Tibial nerve (tissue), 4 donors: ENCODE results near the gene ASIC4. TPM values are rescaled to one million over a fixed set of nuclear protein-coding genes. Genes with fewer than 3 reads are reported as not detected.

Experiments
- DNase-seq, 2 donors: peaks; one replicate each; pipeline ENCODE4 v3.0.0-alpha.2; 2019; ENCODE audit warnings: low spot score in 2 of 2
- H3K27ac ChIP-seq, 4 donors: fragments of 200-600 bp; sonication (generic) in 3 of 4; one replicate each; pipeline ENCODE4 v1.5.1; 2017 to 2019; ENCODE audit warnings: mild to moderate bottlenecking in 1 of 4
- H3K27me3 ChIP-seq, 2 donors: fragments of 200-600 bp; sonication (generic) in 1 of 2; one replicate each; pipeline versions ENCODE4 v1.5.1 to v1.6.0; 2017 to 2019
- H3K36me3 ChIP-seq, 3 donors: fragments of 200-600 bp; sonication (generic); one replicate each; pipeline ENCODE4 v1.5.1; 2018 to 2019
- H3K4me1 ChIP-seq, 4 donors: fragments of 200-600 bp; sonication (generic) in 3 of 4; one replicate each; pipeline ENCODE4 v1.5.1; 2017 to 2019
- H3K4me3 ChIP-seq, 4 donors: fragments of 200-600 bp; sonication (generic) in 3 of 4; one replicate each; pipeline ENCODE4 v1.5.1; 2017 to 2019; ENCODE audit warnings: mild to moderate bottlenecking in 1 of 4, moderate library complexity in 1 of 4
- H3K9me3 ChIP-seq, 4 donors: fragments of 200-600 bp; sonication (generic) in 3 of 4; one replicate each; pipeline ENCODE4 v1.5.1; 2017 to 2019
- CTCF ChIP-seq, 5 experiments: fragments of 200-600 bp in 3 of 5; fragments of 450-650 bp in 2 of 5; sonication (generic) in 3 of 5; IDR thresholded peaks; one replicate each; pipeline ENCODE4 v1.5.1; 2016 to 2019; ENCODE audit warnings: antibody characterized with exemption in 5 of 5, mild to moderate bottlenecking in 3 of 5, moderate library complexity in 2 of 5
- EP300 ChIP-seq, 2 donors: sonication (generic); formaldehyde crosslinking; IDR thresholded peaks; one replicate each; pipeline ENCODE4 v1.6.1; 2017; ENCODE audit warnings: antibody characterized with exemption in 2 of 2, mild to moderate bottlenecking in 1 of 2
- POLR2A ChIP-seq, 2 donors: fragments of 450-650 bp; IDR thresholded peaks; one replicate each; pipeline ENCODE4 v1.6.1; 2017; ENCODE audit warnings: antibody characterized with exemption in 2 of 2, mild to moderate bottlenecking in 2 of 2, moderate library complexity in 2 of 2
- WGBS, 2 donors: methylation state at CpG; one replicate each; pipeline ENCODE4 v1.1.5; 2018; 5-methylcytosine and 5-hydroxymethylcytosine counted together
- total RNA-seq, 4 donors: library from RNA; depleted of rRNA; stranded (reverse); fragments of >200 nt; gene quantifications; one replicate each; pipeline ENCODE4 v1.1.0, GENCODE V29; 2016

Gene ASIC4
- total RNA-seq, 4 donors from 2014 or later: 0.42 to 3.0 TPM; not detected in 2

- H3K4me3 ChIP-seq: no peak overlapping the region
- H3K9me3 ChIP-seq: no peaks in the 10 kb centered on the region
- H3K36me3 ChIP-seq: peaks cover 0 to 21% (median 0%) of the 10 kb centered on the region in 3 donors
- TF ChIP-seq CTCF (IDR thresholded peaks at IDR 0.05): no peak
- TF ChIP-seq EP300 (IDR thresholded peaks at IDR 0.05): no peak
- TF ChIP-seq POLR2A (IDR thresholded peaks at IDR 0.05): no peak
- no peaks in the 10 kb centered on the region for H3K27me3 ChIP-seq
- no peak overlapping the region for H3K27ac ChIP-seq
- 70 to 73% methylated on average over 4 of the region's 4 CpGs for WGBS, 2 donors
- no peak for DNase-seq
- peaks cover 0 to 34% (median 17%) of the 10 kb centered on the region in 4 donors for H3K4me1 ChIP-seq
These were observed 31.7 kb downstream of the ASIC4 start for GRCh38 chr2:219545943-219546352.

GRCh38 chr2:219547621-219548020, 33.3 kb downstream of the ASIC4 start:
- H3K9me3 ChIP-seq: no peaks in the 10 kb centered on the region
- no peak overlapping the region for H3K27ac ChIP-seq
- H3K27me3 ChIP-seq: no peaks in the 10 kb centered on the region
- H3K4me1 ChIP-seq: peaks cover 0 to 32% (median 15%) of the 10 kb centered on the region in 4 donors
- no peak for DNase-seq
- H3K4me3 ChIP-seq: no peak overlapping the region
- 91 to 95% methylated on average over 23 to 24 of the region's 26 CpGs for WGBS, 2 donors
- H3K36me3 ChIP-seq: peaks cover 0 to 19% (median 0%) of the 10 kb centered on the region in 3 donors
- TF ChIP-seq POLR2A (IDR thresholded peaks at IDR 0.05): no peak
- TF ChIP-seq EP300 (IDR thresholded peaks at IDR 0.05): no peak
- TF ChIP-seq CTCF (IDR thresholded peaks at IDR 0.05): no peak

- WGBS, 2 donors: 90 to 93% methylated on average over 18 of the region's 18 CpGs
- no peak for TF ChIP-seq EP300 (IDR thresholded peaks at IDR 0.05)
- TF ChIP-seq POLR2A (IDR thresholded peaks at IDR 0.05): no peak
- no peak for TF ChIP-seq CTCF (IDR thresholded peaks at IDR 0.05)
- H3K36me3 ChIP-seq: peaks cover 0 to 21% (median 0%) of the 10 kb centered on the region in 3 donors
- H3K27me3 ChIP-seq: peaks cover 0 to 7% of the 10 kb centered on the region in 2 donors
- H3K27ac ChIP-seq: no peak overlapping the region
- H3K4me1 ChIP-seq: peaks cover 0 to 37% (median 20%) of the 10 kb centered on the region in 4 donors
- no peak overlapping the region for H3K4me3 ChIP-seq
- no peaks in the 10 kb centered on the region for H3K9me3 ChIP-seq
- DNase-seq: no peak
These were observed 34.7 kb downstream of the ASIC4 start for GRCh38 chr2:219548990-219549389.

GRCh38 chr2:219549619-219550018, 35.3 kb downstream of the ASIC4 start:
- Histone ChIP-seq H3K27me3 (peaks cover 0 to 7% of the 10 kb centered on the region in 2 donors), H3K36me3 (peaks cover 0 to 27% (median 0%) of the 10 kb centered on the region in 3 donors), H3K27ac (no peak overlapping the region), H3K4me1 (peaks cover 0 to 31% (median 15%) of the 10 kb centered on the region in 4 donors), H3K9me3 (no peaks in the 10 kb centered on the region), H3K4me3 (no peak overlapping the region)
- no peak for TF ChIP-seq POLR2A (IDR thresholded peaks at IDR 0.05)
- no peak for TF ChIP-seq CTCF (IDR thresholded peaks at IDR 0.05)
- no peak for TF ChIP-seq EP300 (IDR thresholded peaks at IDR 0.05)
- DNase-seq: no peak
- 78 to 90% methylated on average over 5 to 6 of the region's 9 CpGs for WGBS, 2 donors

- H3K27me3 ChIP-seq: peaks cover 0 to 7% of the 10 kb centered on the region in 2 donors
These were observed 37.4 kb downstream of the ASIC4 start for GRCh38 chr2:219551441-219552381.

More at GRCh38 chr2:219551441-219552381, 37.4 kb downstream of the ASIC4 start:
- H3K9me3 ChIP-seq: no peaks in the 10 kb centered on the region
- H3K36me3 ChIP-seq: peaks cover 0 to 47% (median 0%) of the 10 kb centered on the region in 3 donors
- DNase-seq: no peak
- peak overlapping the region in 3 of 4 donors; percentile 44 to 87 (median 63) for H3K27ac ChIP-seq
- H3K4me1 ChIP-seq: peaks cover 0 to 25% (median 14%) of the 10 kb centered on the region in 4 donors
- 6 to 8% methylated on average over 23 to 43 of the region's 54 CpGs for WGBS, 2 donors
- no peak for TF ChIP-seq EP300 (IDR thresholded peaks at IDR 0.05)
- TF ChIP-seq POLR2A (IDR thresholded peaks at IDR 0.05): no peak
- TF ChIP-seq CTCF (IDR thresholded peaks at IDR 0.05): no peak
- H3K4me3 ChIP-seq: peak overlapping the region; percentile 44 to 68 (median 56)
